Brain microvascular endothelial cell (primary cell): Measurements from ENCODE around the gene FBXW8.

Experiments used
- DNase-seq: peaks from one replicate; pipeline ENCODE4 v3.0.0-alpha.2; 2020
- H3K27ac ChIP-seq: fragments of 250-450 bp; sonication (Bioruptor Pico); 2 replicates; pipeline ENCODE4 v1.5.1; 2020; ENCODE audit warnings: mild to moderate bottlenecking, moderate library complexity
- H3K27me3 ChIP-seq: fragments of 250-450 bp; sonication (Bioruptor Pico); replicated peaks from 2 replicates; pipeline ENCODE4 v1.5.1; 2020; ENCODE audit warnings: mild to moderate bottlenecking
- H3K36me3 ChIP-seq: fragments of 250-450 bp; sonication (Bioruptor Pico); replicated peaks from 2 replicates; pipeline ENCODE4 v1.5.1; 2020; ENCODE audit warnings: mild to moderate bottlenecking
- H3K4me3 ChIP-seq: 2 replicates; pipeline ENCODE4 v1.5.1; 2011; ENCODE audit warnings: low read depth, mild to moderate bottlenecking, control low read depth, low read length, moderate library complexity
- in situ Hi-C: cut with HindIII; loops from 2 replicates; pipeline ENCODE4 v1.10.0; 2017; ENCODE audit warnings: low sequenced_read_pairs, low pct_ligation_motif_present
- TF ChIP-seq, protein P1 (sequence below): IDR thresholded peaks from 2 replicates; pipeline ENCODE4 v1.5.1; 2011; ENCODE audit warnings: low read depth, mild to moderate bottlenecking, moderate library complexity, low read length, control low read depth, inconsistent platforms; ENCODE audit errors: missing control alignments

Gene FBXW8

DNA sequence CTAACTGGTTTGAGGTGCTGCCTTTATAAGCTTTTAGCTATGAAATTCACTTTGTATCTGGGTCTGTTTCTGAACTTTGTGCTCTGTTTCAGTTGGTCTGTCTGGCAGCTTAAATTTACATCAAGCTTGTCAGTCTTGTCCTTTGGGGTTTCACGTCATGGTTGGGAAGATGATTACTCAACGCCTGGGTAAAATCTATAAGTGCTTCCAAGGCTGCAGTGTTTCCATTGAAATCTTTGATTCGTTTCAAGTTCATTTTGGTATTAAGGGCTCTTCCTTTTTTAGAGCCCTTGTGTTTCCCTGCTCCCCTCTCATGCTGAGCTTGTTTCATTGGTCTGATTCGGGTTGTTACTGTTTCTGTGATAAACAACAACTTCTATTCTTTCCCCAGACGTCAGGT, 58.2 kb downstream of the FBXW8 start:
- Histone ChIP-seq H3K27ac (no peak overlapping the region), H3K36me3 (peaks cover 10% of the 10 kb centered on the region), H3K27me3 (no peaks in the 10 kb centered on the region), H3K4me3 (no peak overlapping the region)
- no peak for DNase-seq
- TF ChIP-seq, protein P1, sequence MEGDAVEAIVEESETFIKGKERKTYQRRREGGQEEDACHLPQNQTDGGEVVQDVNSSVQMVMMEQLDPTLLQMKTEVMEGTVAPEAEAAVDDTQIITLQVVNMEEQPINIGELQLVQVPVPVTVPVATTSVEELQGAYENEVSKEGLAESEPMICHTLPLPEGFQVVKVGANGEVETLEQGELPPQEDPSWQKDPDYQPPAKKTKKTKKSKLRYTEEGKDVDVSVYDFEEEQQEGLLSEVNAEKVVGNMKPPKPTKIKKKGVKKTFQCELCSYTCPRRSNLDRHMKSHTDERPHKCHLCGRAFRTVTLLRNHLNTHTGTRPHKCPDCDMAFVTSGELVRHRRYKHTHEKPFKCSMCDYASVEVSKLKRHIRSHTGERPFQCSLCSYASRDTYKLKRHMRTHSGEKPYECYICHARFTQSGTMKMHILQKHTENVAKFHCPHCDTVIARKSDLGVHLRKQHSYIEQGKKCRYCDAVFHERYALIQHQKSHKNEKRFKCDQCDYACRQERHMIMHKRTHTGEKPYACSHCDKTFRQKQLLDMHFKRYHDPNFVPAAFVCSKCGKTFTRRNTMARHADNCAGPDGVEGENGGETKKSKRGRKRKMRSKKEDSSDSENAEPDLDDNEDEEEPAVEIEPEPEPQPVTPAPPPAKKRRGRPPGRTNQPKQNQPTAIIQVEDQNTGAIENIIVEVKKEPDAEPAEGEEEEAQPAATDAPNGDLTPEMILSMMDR = no peak
- in situ Hi-C loops = no loop called here

GRCh38 chr12:116969615-116970585, 59.1 kb downstream of the FBXW8 start:
- DNase-seq = no peak
- Histone ChIP-seq H3K36me3 (peaks cover 10% of the 10 kb centered on the region), H3K4me3 (no peak overlapping the region), H3K27me3 (no peaks in the 10 kb centered on the region), H3K27ac (no peak overlapping the region)
- in situ Hi-C loops = no loop called here
- TF ChIP-seq, protein P1 = no peak

GRCh38 chr12:116971222-116971621, 60.5 kb downstream of the FBXW8 start:
- H3K36me3 ChIP-seq = peaks cover 10% of the 10 kb centered on the region
- TF ChIP-seq, protein P1 = no peak
- H3K27ac ChIP-seq = no peak overlapping the region
- no peak overlapping the region for H3K4me3 ChIP-seq
- DNase-seq = no peak
- in situ Hi-C loops = no loop called here
- H3K27me3 ChIP-seq = no peaks in the 10 kb centered on the region

GRCh38 chr12:116975779-116976393, 65.1 kb downstream of the FBXW8 start:
- H3K27ac ChIP-seq = no peak overlapping the region
- peaks cover 7% of the 10 kb centered on the region for H3K36me3 ChIP-seq
- in situ Hi-C loops = no loop called here
- TF ChIP-seq, protein P1 = no peak
- no peak overlapping the region for H3K4me3 ChIP-seq
- peak; percentile 48 for DNase-seq
- no peaks in the 10 kb centered on the region for H3K27me3 ChIP-seq

- in situ Hi-C loops = no loop called here
- no peak overlapping the region for H3K4me3 ChIP-seq
- H3K27me3 ChIP-seq = no peaks in the 10 kb centered on the region
- TF ChIP-seq, protein P1 = no peak
- H3K27ac ChIP-seq = no peak overlapping the region
- peaks cover 6% of the 10 kb centered on the region for H3K36me3 ChIP-seq
- no peak for DNase-seq
Observed at GRCh38 chr12:116977465-116978380, 67.0 kb downstream of the FBXW8 start.
